Lung (tissue), 12 donors: Measurements from ENCODE around the gene AUNIP. TPM values are rescaled to one million over a fixed set of nuclear protein-coding genes. Genes with fewer than 3 reads are reported as not detected.

Experiments
- ATAC-seq: fragments of 200-7000 bp; cut with Tn5 transposase; one replicate; pipeline ENCODE4 v1.9.1; 2020; ENCODE audit warnings: moderate number of reproducible peaks; ENCODE audit not compliant: insufficient read depth, low FRiP score
- DNase-seq, 3 donors: peaks; one replicate each; pipeline ENCODE4 v3.0.0-alpha.2; 2013 to 2017
- H3K27ac ChIP-seq, 2 donors: one replicate each; pipeline ENCODE4 v1.5.1; 2013; ENCODE audit warnings: mild to moderate bottlenecking in 2 of 2, moderate library complexity in 2 of 2, control low read depth in 1 of 2, inconsistent platforms in 1 of 2, low read depth in 1 of 2, low read length in 1 of 2
- H3K27me3 ChIP-seq, 3 donors: one replicate each; pipeline ENCODE4 v1.5.1; 2013; ENCODE audit warnings: low read length in 2 of 3; ENCODE audit not compliant: control insufficient read depth in 3 of 3, insufficient read depth in 3 of 3
- H3K36me3 ChIP-seq, 4 donors: one replicate each; pipeline ENCODE4 v1.5.1; 2013; ENCODE audit warnings: low read length in 4 of 4, mild to moderate bottlenecking in 1 of 4, moderate library complexity in 1 of 4; ENCODE audit not compliant: control insufficient read depth in 4 of 4, insufficient read depth in 4 of 4
- H3K4me1 ChIP-seq, 5 donors: one replicate each; pipeline ENCODE4 v1.5.1; 2013; ENCODE audit warnings: low read length in 5 of 5, mild to moderate bottlenecking in 2 of 5, moderate library complexity in 1 of 5; ENCODE audit not compliant: control insufficient read depth in 5 of 5, insufficient read depth in 5 of 5
- H3K4me3 ChIP-seq: one replicate; pipeline ENCODE4 v1.5.1; 2013; ENCODE audit warnings: mild to moderate bottlenecking, control low read depth, moderate library complexity
- H3K9ac ChIP-seq, 2 donors: one replicate each; pipeline ENCODE4 v1.5.1; 2013; ENCODE audit warnings: low read length in 2 of 2, control low read depth in 1 of 2; ENCODE audit not compliant: insufficient read depth in 1 of 2
- H3K9me3 ChIP-seq, 4 donors: one replicate each; pipeline ENCODE4 v1.5.1; 2013; ENCODE audit warnings: low read length in 3 of 4, mild to moderate bottlenecking in 1 of 4, moderate library complexity in 1 of 4; ENCODE audit not compliant: control insufficient read depth in 4 of 4, insufficient read depth in 3 of 4
- WGBS, 2 donors: extraction: QIAGEN DNeasy Blood & Tissue Kit; methylation state at CpG; one replicate each; pipeline ENCODE4 v1.1.7; 2013; 5-methylcytosine and 5-hydroxymethylcytosine counted together
- polyA plus RNA-seq, 2 donors: library from polyadenylated mRNA; stranded (reverse); fragments of 200-250 nt; gene quantifications; one replicate each; pipeline ENCODE4 v1.2.1, GENCODE V29; 2013
- total RNA-seq, 2 donors: library from RNA; depleted of rRNA in 1 of 2; stranded (reverse); fragments of >200 nt in 1 of 2; gene quantifications; one replicate each; pipeline ENCODE4 v1.2.1, GENCODE V29; 2014 to 2021
- TF ChIP-seq, protein P1 (sequence below): IDR thresholded peaks from 2 replicates; pipeline ENCODE4 v1.5.1; 2012; ENCODE audit warnings: mild to moderate bottlenecking; ENCODE audit errors: control extremely low read depth, extremely low read depth
- donor health status: control.
- donor health status: control.
- donor health status: Bipolar disorder and iron deficiency.
- donor health status: healthy.
- donor health status: DM: yes; HTN: yes; CAD: no.

AUNIP gene
- total and polyA plus RNA-seq, 4 donors, result 0.21 to 1.1 (median 0.29) TPM

- WGBS, 2 donors, result 55 to 71% methylated on average over 8 of the region's 8 CpGs
- Histone ChIP-seq H3K27me3 (no peaks in the 10 kb centered on the region), H3K36me3 (peaks cover 0 to 1% (median 0%) of the 10 kb centered on the region in 4 donors), H3K9ac (no peak overlapping the region), H3K4me1 (peaks cover 0 to 3% (median 0%) of the 10 kb centered on the region in 5 donors), H3K4me3 (no peak overlapping the region), H3K9me3 (no peaks in the 10 kb centered on the region), H3K27ac (no peak overlapping the region)
- ATAC-seq (no peak), DNase-seq (no peak)
- TF ChIP-seq, protein P1, sequence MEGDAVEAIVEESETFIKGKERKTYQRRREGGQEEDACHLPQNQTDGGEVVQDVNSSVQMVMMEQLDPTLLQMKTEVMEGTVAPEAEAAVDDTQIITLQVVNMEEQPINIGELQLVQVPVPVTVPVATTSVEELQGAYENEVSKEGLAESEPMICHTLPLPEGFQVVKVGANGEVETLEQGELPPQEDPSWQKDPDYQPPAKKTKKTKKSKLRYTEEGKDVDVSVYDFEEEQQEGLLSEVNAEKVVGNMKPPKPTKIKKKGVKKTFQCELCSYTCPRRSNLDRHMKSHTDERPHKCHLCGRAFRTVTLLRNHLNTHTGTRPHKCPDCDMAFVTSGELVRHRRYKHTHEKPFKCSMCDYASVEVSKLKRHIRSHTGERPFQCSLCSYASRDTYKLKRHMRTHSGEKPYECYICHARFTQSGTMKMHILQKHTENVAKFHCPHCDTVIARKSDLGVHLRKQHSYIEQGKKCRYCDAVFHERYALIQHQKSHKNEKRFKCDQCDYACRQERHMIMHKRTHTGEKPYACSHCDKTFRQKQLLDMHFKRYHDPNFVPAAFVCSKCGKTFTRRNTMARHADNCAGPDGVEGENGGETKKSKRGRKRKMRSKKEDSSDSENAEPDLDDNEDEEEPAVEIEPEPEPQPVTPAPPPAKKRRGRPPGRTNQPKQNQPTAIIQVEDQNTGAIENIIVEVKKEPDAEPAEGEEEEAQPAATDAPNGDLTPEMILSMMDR, result no peak
These were observed 64.9 kb downstream of the AUNIP start for GRCh38 chr1:25794325-25794724.

- Histone ChIP-seq H3K4me3 (no peak overlapping the region), H3K27me3 (no peaks in the 10 kb centered on the region), H3K4me1 (peaks cover 0 to 2% (median 0%) of the 10 kb centered on the region in 5 donors), H3K9me3 (no peaks in the 10 kb centered on the region), H3K27ac (no peak overlapping the region), H3K36me3 (peaks cover 0 to 1% (median 0%) of the 10 kb centered on the region in 4 donors), H3K9ac (no peak overlapping the region)
- DNase-seq, result no peak
- 69 to 76% methylated on average over 7 of the region's 7 CpGs for WGBS, 2 donors
- TF ChIP-seq, protein P1, result no peak
- no peak for ATAC-seq
These were observed 65.6 kb downstream of the AUNIP start for GRCh38 chr1:25793585-25794170.

GRCh38 chr1:25792115-25792514 is 67.1 kb downstream of the AUNIP start:
- 69 to 72% methylated on average over 4 of the region's 4 CpGs for WGBS, 2 donors
- Histone ChIP-seq H3K9me3 (no peaks in the 10 kb centered on the region), H3K36me3 (peaks cover 0 to 4% (median 0%) of the 10 kb centered on the region in 4 donors), H3K27me3 (no peaks in the 10 kb centered on the region), H3K9ac (no peak overlapping the region), H3K27ac (no peak overlapping the region), H3K4me3 (no peak overlapping the region), H3K4me1 (no peaks in the 10 kb centered on the region)
- ATAC-seq (no peak), DNase-seq (no peak)
- TF ChIP-seq, protein P1, result no peak

DNA sequence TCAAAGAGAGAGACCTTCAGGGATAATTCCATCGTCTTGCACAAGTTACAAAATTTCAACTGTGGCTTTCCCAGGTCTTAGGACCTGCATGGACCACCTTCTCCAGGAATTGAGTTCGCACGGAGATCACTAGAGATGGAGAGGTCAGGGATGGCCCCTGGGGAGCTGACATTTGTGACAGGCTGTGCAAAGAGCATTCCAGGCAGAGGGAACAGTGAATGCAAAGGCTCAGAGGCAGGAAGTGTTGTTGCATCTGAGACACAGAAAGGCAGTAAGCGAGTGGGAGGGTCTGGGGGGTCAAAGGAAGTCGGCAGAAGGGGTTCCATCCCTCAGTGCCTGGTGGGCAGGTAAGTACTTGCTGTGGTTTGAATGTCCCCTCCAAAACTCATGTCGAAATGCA is 68.8 kb downstream of the AUNIP start:
- Histone ChIP-seq H3K4me3 (no peak overlapping the region), H3K27me3 (no peaks in the 10 kb centered on the region), H3K36me3 (peaks cover 0 to 4% (median 0%) of the 10 kb centered on the region in 4 donors), H3K9ac (no peak overlapping the region), H3K27ac (no peak overlapping the region), H3K4me1 (peaks cover 0 to 4% (median 0%) of the 10 kb centered on the region in 5 donors), H3K9me3 (no peaks in the 10 kb centered on the region)
- WGBS, 2 donors, result 89 to 96% methylated on average over 6 of the region's 6 CpGs
- TF ChIP-seq, protein P1, result no peak
- DNase-seq (no peak), ATAC-seq (no peak)
